Measurements from ENCODE around the gene MAP2K4. TPM values are rescaled to one million over a fixed set of nuclear protein-coding genes. Genes with fewer than 3 reads are reported as not detected.

MAP2K4 gene
- total RNA-seq, 1 experiment from 2014 or later: 41.2 TPM

- ChIA-PET CTCF (no interaction called here), POLR2A (ENCODE audit: low non-redundant PET) (no interaction called here)
- Histone ChIP-seq H3K4me1 (ENCODE audit: insufficient read depth, low read length, poor library complexity, severe bottlenecking) (no peaks in the 10 kb centered on the region), H3K27me3 (replicated peaks; ENCODE audit: insufficient read depth, low read depth, low read length, poor library complexity) (no peaks in the 10 kb centered on the region), H3K4me3 (ENCODE audit: low read depth, low read length, poor library complexity, severe bottlenecking) (no peak overlapping the region), H3K9me3 (ENCODE audit: low read depth, low read length, poor library complexity, severe bottlenecking) (no peaks in the 10 kb centered on the region), H3K27ac (ENCODE audit: low read depth, low read length, poor library complexity, severe bottlenecking) (no peak overlapping the region), H3K36me3 (ENCODE audit: insufficient read depth, low read length, poor library complexity, severe bottlenecking) (peaks cover 33% of the 10 kb centered on the region)
- BruUV-seq (replicated peaks): no TSS peak
- TF ChIP-seq CTCF (conservative IDR thresholded peaks at IDR 0.05; ENCODE audit: low read depth, low read length) (no peak), EZH2 (IDR thresholded peaks at IDR 0.05; ENCODE audit: borderline replicate concordance, low read depth, low read length, poor library complexity, severe bottlenecking) (no peak)
- intact Hi-C loops (cut with micrococcal nuclease; ENCODE audit: unreplicated experiment): no loop called here
- DNase-seq (ENCODE audit: low spot score): no peak
Measured at GRCh38 chr17:12114686-12115418, 94.2 kb downstream of the MAP2K4 start.

DNA sequence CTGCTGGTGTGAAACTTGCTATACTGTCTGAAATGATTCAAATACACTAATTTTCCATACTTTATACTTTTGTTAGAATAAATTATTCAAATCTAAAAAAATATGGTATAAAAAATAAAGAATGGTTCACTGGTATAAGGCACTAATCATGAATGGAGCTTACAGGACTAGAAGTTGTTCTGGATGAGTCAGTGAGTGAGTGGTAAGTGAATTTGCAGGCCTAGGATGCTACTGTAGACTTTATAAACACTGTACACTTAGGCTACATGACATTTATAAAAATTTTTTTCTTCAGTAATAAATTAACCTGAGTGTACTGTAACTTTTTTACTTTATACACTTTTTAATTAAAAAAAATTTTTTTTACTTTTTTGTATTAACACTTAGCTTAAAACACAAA, 95.5 kb downstream of the MAP2K4 start:
- ChIA-PET CTCF (no interaction called here), POLR2A (ENCODE audit: low non-redundant PET) (no interaction called here)
- Histone ChIP-seq H3K36me3 (ENCODE audit: insufficient read depth, low read length, poor library complexity, severe bottlenecking) (peaks cover 33% of the 10 kb centered on the region), H3K9me3 (ENCODE audit: low read depth, low read length, poor library complexity, severe bottlenecking) (no peaks in the 10 kb centered on the region), H3K27ac (ENCODE audit: low read depth, low read length, poor library complexity, severe bottlenecking) (no peak overlapping the region), H3K4me1 (ENCODE audit: insufficient read depth, low read length, poor library complexity, severe bottlenecking) (no peaks in the 10 kb centered on the region), H3K27me3 (replicated peaks; ENCODE audit: insufficient read depth, low read depth, low read length, poor library complexity) (no peaks in the 10 kb centered on the region), H3K4me3 (ENCODE audit: low read depth, low read length, poor library complexity, severe bottlenecking) (no peak overlapping the region)
- TF ChIP-seq EZH2 (IDR thresholded peaks at IDR 0.05; ENCODE audit: borderline replicate concordance, low read depth, low read length, poor library complexity, severe bottlenecking): no peak
- no TSS peak for BruUV-seq (replicated peaks)
- intact Hi-C loops (cut with micrococcal nuclease; ENCODE audit: unreplicated experiment): no loop called here
- DNase-seq (ENCODE audit: low spot score): no peak

- no peaks in the 10 kb centered on the region for H3K4me1 ChIP-seq (ENCODE audit: insufficient read depth, low read length, poor library complexity, severe bottlenecking)
- BruUV-seq (replicated peaks): no TSS peak
- ChIA-PET CTCF (no interaction called here), POLR2A (ENCODE audit: low non-redundant PET) (no interaction called here)
- H3K27me3 ChIP-seq (replicated peaks; ENCODE audit: insufficient read depth, low read depth, low read length, poor library complexity): no peaks in the 10 kb centered on the region
- no peak for DNase-seq (ENCODE audit: low spot score)
- H3K27ac ChIP-seq (ENCODE audit: low read depth, low read length, poor library complexity, severe bottlenecking): no peak overlapping the region
- H3K9me3 ChIP-seq (ENCODE audit: low read depth, low read length, poor library complexity, severe bottlenecking): no peaks in the 10 kb centered on the region
- intact Hi-C loops (cut with micrococcal nuclease; ENCODE audit: unreplicated experiment): no loop called here
- peaks cover 15% of the 10 kb centered on the region for H3K36me3 ChIP-seq (ENCODE audit: insufficient read depth, low read length, poor library complexity, severe bottlenecking)
- TF ChIP-seq CTCF (conservative IDR thresholded peaks at IDR 0.05; ENCODE audit: low read depth, low read length) (no peak), EZH2 (IDR thresholded peaks at IDR 0.05; ENCODE audit: borderline replicate concordance, low read depth, low read length, poor library complexity, severe bottlenecking) (no peak)
- H3K4me3 ChIP-seq (ENCODE audit: low read depth, low read length, poor library complexity, severe bottlenecking): no peak overlapping the region
Measured at GRCh38 chr17:12118617-12119016, 97.9 kb downstream of the MAP2K4 start.

- no peak for TF ChIP-seq EZH2 (IDR thresholded peaks at IDR 0.05; ENCODE audit: borderline replicate concordance, low read depth, low read length, poor library complexity, severe bottlenecking)
- no peak for TF ChIP-seq CTCF (conservative IDR thresholded peaks at IDR 0.05; ENCODE audit: low read depth, low read length)
- H3K4me1 ChIP-seq (ENCODE audit: insufficient read depth, low read length, poor library complexity, severe bottlenecking): no peaks in the 10 kb centered on the region
- H3K4me3 ChIP-seq (ENCODE audit: low read depth, low read length, poor library complexity, severe bottlenecking): no peak overlapping the region
- no peak overlapping the region for H3K27ac ChIP-seq (ENCODE audit: low read depth, low read length, poor library complexity, severe bottlenecking)
- H3K9me3 ChIP-seq (ENCODE audit: low read depth, low read length, poor library complexity, severe bottlenecking): no peaks in the 10 kb centered on the region
- no TSS peak for BruUV-seq (replicated peaks)
- CTCF ChIA-PET: no interaction called here
- intact Hi-C loops (cut with micrococcal nuclease; ENCODE audit: unreplicated experiment): no loop called here
- DNase-seq (ENCODE audit: low spot score): no peak
- POLR2A ChIA-PET (ENCODE audit: low non-redundant PET): no interaction called here
- no peaks in the 10 kb centered on the region for H3K27me3 ChIP-seq (replicated peaks; ENCODE audit: insufficient read depth, low read depth, low read length, poor library complexity)
- peaks cover 21% of the 10 kb centered on the region for H3K36me3 ChIP-seq (ENCODE audit: insufficient read depth, low read length, poor library complexity, severe bottlenecking)
Measured at GRCh38 chr17:12122075-12122474, 101.4 kb downstream of the MAP2K4 start.
